Peyer's patch (tissue), 4 donors: ENCODE data around the gene MTFR1L.

ENCODE experiments used
- CTCF ChIP-seq, 6 experiments: fragments of 450-650 bp in 4 of 6; fragments of 200-600 bp in 2 of 6; sonication (generic) in 1 of 6; IDR thresholded peaks; one replicate each; pipeline ENCODE4 v1.5.1; 2017 to 2019; ENCODE audit warnings: antibody characterized with exemption in 6 of 6, mild to moderate bottlenecking in 3 of 6, moderate library complexity in 1 of 6
- POLR2A ChIP-seq, 2 donors: fragments of 450-650 bp; IDR thresholded peaks; one replicate each; pipeline ENCODE4 v1.5.1; 2017; ENCODE audit warnings: antibody characterized with exemption in 2 of 2, mild to moderate bottlenecking in 2 of 2, moderate library complexity in 2 of 2

GRCh38 chr1:25806418-25806817 is 13.3 kb upstream of the MTFR1L start:
- TF ChIP-seq CTCF (IDR thresholded peaks at IDR 0.05) (no peak), POLR2A (IDR thresholded peaks at IDR 0.05) (no peak)
